Measurements from ENCODE around the gene RAB3A.
A peak's percentile ranks its signal among the peaks of the same experiment; 100 is the strongest.

RAB3A gene

DNA sequence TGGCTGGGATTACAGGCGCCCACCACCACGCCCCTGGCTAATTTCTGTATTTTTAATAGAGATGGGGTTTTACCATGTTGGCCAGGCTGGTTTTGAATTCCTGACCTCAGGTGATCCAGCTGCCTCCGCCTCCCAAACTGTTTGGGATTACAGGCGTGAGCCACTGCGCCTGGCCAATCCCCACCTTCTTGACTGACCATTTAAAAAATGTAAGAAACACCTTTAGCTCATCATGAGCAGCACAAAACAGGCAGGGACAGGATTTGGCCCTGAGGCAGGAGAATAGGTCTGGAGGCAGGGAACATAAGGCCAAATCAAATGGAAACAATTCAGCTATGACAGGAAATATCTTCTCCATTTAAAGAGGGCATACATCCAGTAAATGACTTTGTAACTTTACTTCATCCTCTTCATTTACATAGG is 12.2 kb downstream of the RAB3A start:
- Histone ChIP-seq H3K4me1 (ENCODE audit: control insufficient read depth in 5 of 5, insufficient read depth in 5 of 5, low read length in 5 of 5) (peaks cover 9 to 29% (median 26%) of the 10 kb centered on the region in 5 donors), H3K27me3 (ENCODE audit: control insufficient read depth in 5 of 5, insufficient read depth in 4 of 5, low read length in 5 of 5) (no peaks in the 10 kb centered on the region), H3K36me3 (ENCODE audit: control insufficient read depth in 5 of 5, insufficient read depth in 5 of 5, low read length in 5 of 5) (peaks cover 0 to 10% (median 8%) of the 10 kb centered on the region in 5 donors), H3K4me3 (ENCODE audit: low read depth in 1 of 5, low read length in 5 of 5) (peak overlapping the region in 4 of 5 donors; percentile 63 to 78 (median 69)), H3K9me3 (ENCODE audit: control insufficient read depth in 5 of 5, low read length in 5 of 5) (no peaks in the 10 kb centered on the region), H3K27ac (ENCODE audit: low read depth, low read length) (peak overlapping the region; percentile 96), H3K9ac (ENCODE audit: low read length in 5 of 5) (peak overlapping the region; percentile 38 to 86 (median 70))

DNA sequence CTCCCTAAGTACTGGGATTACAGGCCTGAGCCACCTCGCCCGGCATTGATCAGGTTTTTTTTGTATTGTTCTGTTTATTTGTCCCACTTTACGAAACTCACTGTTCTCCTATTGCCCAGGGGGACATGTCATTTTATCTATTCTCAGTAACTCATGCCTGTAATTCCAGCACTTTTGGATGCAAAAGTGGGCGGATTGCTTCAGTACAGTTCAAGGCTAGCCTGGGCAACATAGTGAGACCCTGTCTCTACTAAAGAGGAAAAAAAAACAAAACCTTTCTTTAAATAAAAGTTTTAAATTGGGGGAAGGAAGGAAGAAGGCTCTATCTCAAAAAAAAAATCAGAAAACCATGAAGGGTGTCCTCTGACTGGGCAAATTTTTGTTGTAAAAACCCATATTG is 13.6 kb downstream of the RAB3A start:
- Histone ChIP-seq H3K27me3 (ENCODE audit: control insufficient read depth in 5 of 5, insufficient read depth in 4 of 5, low read length in 5 of 5) (no peaks in the 10 kb centered on the region), H3K9ac (ENCODE audit: low read length in 5 of 5) (no peak overlapping the region), H3K36me3 (ENCODE audit: control insufficient read depth in 5 of 5, insufficient read depth in 5 of 5, low read length in 5 of 5) (no peaks in the 10 kb centered on the region), H3K4me1 (ENCODE audit: control insufficient read depth in 5 of 5, insufficient read depth in 5 of 5, low read length in 5 of 5) (peaks cover 9 to 29% (median 26%) of the 10 kb centered on the region in 5 donors), H3K27ac (ENCODE audit: low read depth, low read length) (no peak overlapping the region), H3K9me3 (ENCODE audit: control insufficient read depth in 5 of 5, low read length in 5 of 5) (no peaks in the 10 kb centered on the region), H3K4me3 (ENCODE audit: low read depth in 1 of 5, low read length in 5 of 5) (no peak overlapping the region)

DNA sequence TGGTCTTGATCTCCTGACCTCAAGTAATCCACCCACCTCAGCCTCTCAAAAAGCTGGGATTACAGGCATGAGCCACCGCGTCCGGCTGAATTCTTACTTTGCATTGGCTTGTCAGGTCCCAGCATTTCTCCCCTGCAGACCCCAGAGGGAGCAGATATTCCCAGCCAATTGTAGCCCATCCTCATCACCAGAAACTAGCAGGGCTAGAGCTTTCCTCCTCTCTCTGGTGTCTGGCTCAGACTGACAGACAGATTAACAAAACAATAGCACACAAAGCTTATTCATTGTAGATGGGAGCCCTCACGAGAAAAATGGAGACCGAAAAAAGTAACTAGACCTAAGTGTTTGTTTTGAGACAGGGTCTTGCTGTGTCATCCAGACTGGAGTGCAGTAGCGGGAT is 18.3 kb downstream of the RAB3A start:
- H3K27ac ChIP-seq (ENCODE audit: low read depth, low read length): no peak overlapping the region
- H3K27me3 ChIP-seq (ENCODE audit: control insufficient read depth in 5 of 5, insufficient read depth in 4 of 5, low read length in 5 of 5): no peaks in the 10 kb centered on the region
- no peaks in the 10 kb centered on the region for H3K36me3 ChIP-seq (ENCODE audit: control insufficient read depth in 5 of 5, insufficient read depth in 5 of 5, low read length in 5 of 5)
- no peak overlapping the region for H3K4me3 ChIP-seq (ENCODE audit: low read depth in 1 of 5, low read length in 5 of 5)
- H3K4me1 ChIP-seq (ENCODE audit: control insufficient read depth in 5 of 5, insufficient read depth in 5 of 5, low read length in 5 of 5): peaks cover 0 to 3% (median 0%) of the 10 kb centered on the region in 5 donors
- no peak overlapping the region for H3K9ac ChIP-seq (ENCODE audit: low read length in 5 of 5)
- no peaks in the 10 kb centered on the region for H3K9me3 ChIP-seq (ENCODE audit: control insufficient read depth in 5 of 5, low read length in 5 of 5)

DNA sequence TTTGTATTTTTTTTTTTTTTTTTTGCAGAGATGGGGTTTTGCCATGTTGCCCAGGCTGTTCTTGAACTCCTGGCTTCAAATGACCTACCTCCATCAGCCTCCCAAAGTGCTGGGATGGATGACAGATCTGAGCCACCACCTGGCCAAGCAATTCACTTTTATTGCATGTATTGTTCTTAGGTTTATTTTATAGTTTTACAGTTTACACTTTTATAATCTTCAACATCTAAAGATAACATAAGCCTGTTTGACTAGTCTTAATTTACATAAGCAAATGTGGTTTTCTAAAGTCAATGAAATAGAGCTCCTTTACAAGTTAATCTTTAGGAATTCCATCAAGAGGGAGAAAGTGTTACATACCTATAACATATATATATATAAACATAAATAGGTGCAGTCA is 20.3 kb downstream of the RAB3A start:
- no peaks in the 10 kb centered on the region for H3K36me3 ChIP-seq (ENCODE audit: control insufficient read depth in 5 of 5, insufficient read depth in 5 of 5, low read length in 5 of 5)
- H3K9ac ChIP-seq (ENCODE audit: low read length in 5 of 5): no peak overlapping the region
- no peak overlapping the region for H3K27ac ChIP-seq (ENCODE audit: low read depth, low read length)
- no peaks in the 10 kb centered on the region for H3K27me3 ChIP-seq (ENCODE audit: control insufficient read depth in 5 of 5, insufficient read depth in 4 of 5, low read length in 5 of 5)
- H3K4me3 ChIP-seq (ENCODE audit: low read depth in 1 of 5, low read length in 5 of 5): no peak overlapping the region
- peaks cover 0 to 3% (median 0%) of the 10 kb centered on the region in 5 donors for H3K4me1 ChIP-seq (ENCODE audit: control insufficient read depth in 5 of 5, insufficient read depth in 5 of 5, low read length in 5 of 5)
- H3K9me3 ChIP-seq (ENCODE audit: control insufficient read depth in 5 of 5, low read length in 5 of 5): no peaks in the 10 kb centered on the region

DNA sequence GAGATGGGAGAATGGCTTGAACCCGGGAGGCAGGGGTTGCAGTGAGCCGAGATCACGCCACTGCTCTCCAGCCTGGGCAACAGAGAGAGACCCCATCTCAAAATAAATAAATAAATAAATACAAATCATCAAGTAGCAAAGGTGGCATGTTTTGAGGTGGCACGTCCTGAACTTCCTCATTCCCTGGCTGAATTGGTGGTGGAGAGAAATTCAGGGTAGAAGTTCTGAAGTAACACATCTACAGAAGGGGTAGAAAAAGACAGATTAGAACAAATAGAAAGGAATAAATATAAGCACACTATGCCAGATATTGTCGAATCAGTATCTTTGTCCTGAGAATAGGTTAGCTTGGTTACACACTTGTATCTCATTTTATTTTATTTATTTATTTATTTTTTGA is 23.9 kb downstream of the RAB3A start:
- peaks cover 0 to 7% (median 0%) of the 10 kb centered on the region in 5 donors for H3K36me3 ChIP-seq (ENCODE audit: control insufficient read depth in 5 of 5, insufficient read depth in 5 of 5, low read length in 5 of 5)
- no peak overlapping the region for H3K27ac ChIP-seq (ENCODE audit: low read depth, low read length)
- H3K9me3 ChIP-seq (ENCODE audit: control insufficient read depth in 5 of 5, low read length in 5 of 5): no peaks in the 10 kb centered on the region
- H3K9ac ChIP-seq (ENCODE audit: low read length in 5 of 5): no peak overlapping the region
- H3K4me1 ChIP-seq (ENCODE audit: control insufficient read depth in 5 of 5, insufficient read depth in 5 of 5, low read length in 5 of 5): peaks cover 0 to 9% (median 2%) of the 10 kb centered on the region in 5 donors
- H3K4me3 ChIP-seq (ENCODE audit: low read depth in 1 of 5, low read length in 5 of 5): no peak overlapping the region
- no peaks in the 10 kb centered on the region for H3K27me3 ChIP-seq (ENCODE audit: control insufficient read depth in 5 of 5, insufficient read depth in 4 of 5, low read length in 5 of 5)

DNA sequence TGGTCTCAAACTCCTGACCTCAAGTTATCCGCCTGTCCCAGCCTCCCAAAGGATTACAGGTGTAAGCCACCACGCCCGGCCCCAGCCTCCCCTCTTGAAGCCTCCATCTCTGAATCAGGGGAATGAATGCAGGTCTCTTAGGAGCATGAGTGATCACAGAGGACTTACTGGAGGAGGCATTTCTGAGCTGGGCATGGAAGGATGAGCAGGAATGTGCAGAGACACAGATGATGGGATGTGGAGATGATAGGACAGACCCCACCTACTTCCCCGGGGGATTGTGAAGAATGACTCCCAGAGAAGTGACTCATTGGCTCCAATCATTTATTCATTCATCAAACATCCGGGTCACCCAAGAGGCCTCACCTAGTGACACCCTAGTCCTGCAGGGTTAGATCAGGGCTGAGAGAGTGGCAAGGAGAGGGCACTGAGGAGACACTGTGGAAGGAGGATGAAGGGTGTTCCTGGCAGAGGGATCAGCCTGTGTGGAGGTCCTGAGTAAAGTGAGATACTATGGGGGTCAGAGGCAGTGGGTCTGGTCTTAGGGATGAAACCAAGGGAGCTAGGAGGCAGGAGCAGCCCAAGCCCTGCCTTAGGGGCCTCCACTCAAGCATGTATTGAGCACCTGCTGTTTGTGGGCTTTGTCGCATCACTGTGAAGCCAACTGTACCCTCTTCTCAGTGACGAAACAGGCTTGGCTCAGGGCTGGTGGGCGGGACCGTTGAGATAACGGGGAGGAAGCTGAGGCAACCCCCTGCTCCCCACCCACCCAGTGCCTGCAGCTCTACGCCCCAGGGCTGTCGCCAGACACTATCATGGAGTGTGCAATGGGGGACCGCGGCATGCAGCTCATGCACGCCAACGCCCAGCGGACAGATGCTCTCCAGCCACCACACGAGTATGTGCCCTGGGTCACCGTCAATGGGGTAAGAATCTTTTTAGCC is 27.2 kb downstream of the RAB3A start:
- H3K9ac ChIP-seq (ENCODE audit: low read length in 5 of 5): no peak overlapping the region
- no peaks in the 10 kb centered on the region for H3K27me3 ChIP-seq (ENCODE audit: control insufficient read depth in 5 of 5, insufficient read depth in 4 of 5, low read length in 5 of 5)
- H3K4me3 ChIP-seq (ENCODE audit: low read depth in 1 of 5, low read length in 5 of 5): peak overlapping the region in 1 of 5 donors; percentile 2
- H3K9me3 ChIP-seq (ENCODE audit: control insufficient read depth in 5 of 5, low read length in 5 of 5): no peaks in the 10 kb centered on the region
- peaks cover 0 to 39% (median 27%) of the 10 kb centered on the region in 5 donors for H3K4me1 ChIP-seq (ENCODE audit: control insufficient read depth in 5 of 5, insufficient read depth in 5 of 5, low read length in 5 of 5)
- H3K36me3 ChIP-seq (ENCODE audit: control insufficient read depth in 5 of 5, insufficient read depth in 5 of 5, low read length in 5 of 5): peaks cover 0 to 7% (median 0%) of the 10 kb centered on the region in 5 donors
- no peak overlapping the region for H3K27ac ChIP-seq (ENCODE audit: low read depth, low read length)

DNA sequence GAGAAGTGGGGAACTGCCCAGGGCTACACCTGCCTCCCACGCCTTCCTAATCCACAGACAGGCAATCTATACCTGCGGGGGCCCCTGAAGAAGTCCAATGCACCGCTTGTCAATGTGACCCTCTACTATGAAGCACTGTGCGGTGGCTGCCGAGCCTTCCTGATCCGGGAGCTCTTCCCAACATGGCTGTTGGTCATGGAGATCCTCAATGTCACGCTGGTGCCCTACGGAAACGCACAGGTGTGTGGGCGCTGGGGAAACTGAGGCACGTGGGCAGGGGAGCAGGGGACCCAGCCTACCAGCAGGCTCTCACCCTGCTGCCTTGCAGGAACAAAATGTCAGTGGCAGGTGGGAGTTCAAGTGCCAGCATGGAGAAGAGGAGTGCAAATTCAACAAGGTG is 28.9 kb downstream of the RAB3A start:
- no peak overlapping the region for H3K27ac ChIP-seq (ENCODE audit: low read depth, low read length)
- H3K9me3 ChIP-seq (ENCODE audit: control insufficient read depth in 5 of 5, low read length in 5 of 5): no peaks in the 10 kb centered on the region
- no peaks in the 10 kb centered on the region for H3K27me3 ChIP-seq (ENCODE audit: control insufficient read depth in 5 of 5, insufficient read depth in 4 of 5, low read length in 5 of 5)
- H3K4me1 ChIP-seq (ENCODE audit: control insufficient read depth in 5 of 5, insufficient read depth in 5 of 5, low read length in 5 of 5): peaks cover 0 to 51% (median 39%) of the 10 kb centered on the region in 5 donors
- peaks cover 0 to 7% (median 0%) of the 10 kb centered on the region in 5 donors for H3K36me3 ChIP-seq (ENCODE audit: control insufficient read depth in 5 of 5, insufficient read depth in 5 of 5, low read length in 5 of 5)
- peak overlapping the region in 4 of 5 donors; percentile 33 to 90 (median 75) for H3K4me3 ChIP-seq (ENCODE audit: low read depth in 1 of 5, low read length in 5 of 5)
- no peak overlapping the region for H3K9ac ChIP-seq (ENCODE audit: low read length in 5 of 5)

DNA sequence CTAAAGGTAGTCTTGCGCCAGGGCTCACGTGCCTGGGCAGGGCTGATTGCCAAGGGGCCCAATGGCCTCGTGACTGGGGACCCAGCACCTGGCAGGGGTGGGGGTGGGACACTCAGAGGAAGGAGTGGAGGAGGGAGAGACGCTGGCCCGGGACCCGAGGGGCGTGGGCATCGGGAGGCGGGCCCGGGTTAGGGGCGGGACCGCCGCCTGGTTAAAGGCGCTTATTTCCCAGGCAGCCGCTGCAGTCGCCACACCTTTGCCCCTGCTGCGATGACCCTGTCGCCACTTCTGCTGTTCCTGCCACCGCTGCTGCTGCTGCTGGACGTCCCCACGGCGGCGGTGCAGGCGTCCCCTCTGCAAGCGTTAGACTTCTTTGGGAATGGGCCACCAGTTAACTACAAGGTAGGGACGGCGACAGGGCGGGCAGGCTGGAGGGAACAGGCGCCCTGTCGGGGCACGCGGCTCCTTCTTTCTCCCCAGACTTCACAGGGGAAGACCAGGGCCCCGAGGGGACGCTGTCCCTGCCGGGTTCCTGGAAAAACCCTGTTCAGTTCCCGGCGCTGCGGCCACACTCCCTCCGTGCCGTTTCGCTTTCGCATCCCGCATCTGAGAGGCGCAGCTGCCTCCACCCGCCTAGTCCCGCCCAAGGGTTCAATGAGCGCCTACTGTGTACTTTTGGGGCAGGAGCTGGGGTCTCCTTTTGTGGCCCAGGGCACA is 30.1 kb downstream of the RAB3A start, which contains the start of gene IFI30:
TSS of gene IFI30 (plus strand) at position 242 of the 717 bp plus-strand sequence. CDS start at position 271, 29 bp downstream.
- no peaks in the 10 kb centered on the region for H3K9me3 ChIP-seq (ENCODE audit: control insufficient read depth in 5 of 5, low read length in 5 of 5)
- peak within 1 kb of the TSS; percentile 38 to 80 (median 76) for H3K9ac ChIP-seq (ENCODE audit: low read length in 5 of 5)
- peak within 1 kb of the TSS; percentile 72 to 90 (median 76) for H3K4me3 ChIP-seq (ENCODE audit: low read depth in 1 of 5, low read length in 5 of 5)
- H3K4me1 ChIP-seq (ENCODE audit: control insufficient read depth in 5 of 5, insufficient read depth in 5 of 5, low read length in 5 of 5): peaks cover under 1 to 54% (median 39%) of the 10 kb centered on the region in 5 donors
- H3K27ac ChIP-seq (ENCODE audit: low read depth, low read length): peak within 1 kb of the TSS; percentile 69
- H3K27me3 ChIP-seq (ENCODE audit: control insufficient read depth in 5 of 5, insufficient read depth in 4 of 5, low read length in 5 of 5): no peaks in the 10 kb centered on the region
- peaks cover 0 to 15% (median 6%) of the 10 kb centered on the region in 5 donors for H3K36me3 ChIP-seq (ENCODE audit: control insufficient read depth in 5 of 5, insufficient read depth in 5 of 5, low read length in 5 of 5)

DNA sequence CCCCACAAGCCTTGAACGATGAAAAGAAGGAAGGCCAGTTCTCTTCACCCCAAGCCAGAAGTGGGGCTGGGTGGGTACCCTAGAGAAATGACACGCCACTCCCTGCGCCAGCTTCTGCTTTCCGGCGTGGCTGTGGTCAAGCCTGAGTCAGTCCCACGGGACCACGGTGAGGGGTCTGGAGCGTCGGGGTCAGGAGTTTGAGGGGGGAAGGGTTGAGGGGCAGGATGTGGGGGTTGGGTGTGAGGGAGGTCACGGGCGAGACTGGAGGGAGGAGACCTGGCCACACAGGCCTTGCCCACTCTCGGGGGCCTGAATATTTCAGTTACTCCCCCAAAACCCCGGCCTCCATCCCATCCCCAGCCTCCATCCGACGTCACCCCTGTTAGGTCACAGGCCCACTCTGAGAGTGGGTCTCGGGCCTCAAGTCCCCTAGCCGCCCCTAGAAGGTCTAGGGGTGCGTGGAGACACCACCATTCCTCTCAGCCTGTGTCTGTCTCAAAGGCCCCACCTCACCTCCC is 30.7 kb downstream of the RAB3A start:
- Histone ChIP-seq H3K9ac (ENCODE audit: low read length in 5 of 5) (peak overlapping the region in 4 of 5 donors; percentile 48 to 80 (median 78)), H3K4me1 (ENCODE audit: control insufficient read depth in 5 of 5, insufficient read depth in 5 of 5, low read length in 5 of 5) (peaks cover 2 to 54% (median 39%) of the 10 kb centered on the region in 5 donors), H3K27me3 (ENCODE audit: control insufficient read depth in 5 of 5, insufficient read depth in 4 of 5, low read length in 5 of 5) (no peaks in the 10 kb centered on the region), H3K4me3 (ENCODE audit: low read depth in 1 of 5, low read length in 5 of 5) (peak overlapping the region in 4 of 5 donors; percentile 74 to 90 (median 78)), H3K27ac (ENCODE audit: low read depth, low read length) (peak overlapping the region; percentile 69), H3K9me3 (ENCODE audit: control insufficient read depth in 5 of 5, low read length in 5 of 5) (no peaks in the 10 kb centered on the region), H3K36me3 (ENCODE audit: control insufficient read depth in 5 of 5, insufficient read depth in 5 of 5, low read length in 5 of 5) (peaks cover 0 to 19% (median 8%) of the 10 kb centered on the region in 5 donors)

All from subcutaneous abdominal adipose tissue (tissue), 5 donors.